ENCODE measurements around the gene PCGF3.

DNA sequence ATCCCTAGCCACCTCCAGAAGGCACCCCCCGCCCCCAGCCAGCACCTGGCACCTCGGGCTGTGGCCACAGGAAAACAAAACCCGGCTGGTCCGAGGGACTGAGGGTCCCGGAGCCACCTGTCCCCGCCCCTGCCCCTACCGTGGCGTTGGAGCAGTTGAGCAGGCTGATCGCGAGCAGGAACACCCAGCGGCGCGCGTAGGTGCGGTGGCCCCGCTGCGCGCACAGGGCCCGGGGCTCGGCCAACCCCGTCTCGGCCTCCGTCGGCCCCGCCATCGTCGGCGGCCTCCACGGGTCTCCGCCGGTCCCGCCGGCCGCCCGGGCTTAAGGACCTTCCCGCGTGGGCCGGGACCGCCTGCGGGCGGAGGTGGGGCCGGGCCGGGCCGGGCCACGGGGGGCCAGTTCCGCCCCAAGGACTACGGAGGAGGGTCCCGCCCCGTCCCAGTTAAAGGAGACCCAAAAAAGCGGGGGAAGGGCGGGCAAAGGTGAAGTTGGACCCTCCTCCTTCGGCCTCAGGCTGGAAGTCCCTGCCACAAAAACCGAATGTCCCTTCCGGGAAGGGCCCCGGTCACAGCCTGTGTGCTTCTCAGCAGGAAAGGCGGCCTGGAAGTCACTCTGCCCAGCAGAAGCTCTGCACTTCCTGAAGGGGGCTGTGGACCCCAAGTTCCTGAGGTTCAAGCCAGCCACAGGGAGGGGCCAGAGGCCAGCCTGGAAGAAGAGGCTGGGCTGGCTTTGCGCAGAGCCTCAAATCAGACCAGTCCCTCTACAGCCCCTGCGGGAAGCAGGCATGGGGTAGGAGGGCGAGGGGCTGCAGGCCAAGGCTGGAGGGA lies 16.6 kb upstream of the PCGF3 start, which contains the start of gene SLC49A3:
- TF ChIP-seq POLR2A (IDR thresholded peaks at IDR 0.05), result no peak
- TF ChIP-seq, protein P1, sequence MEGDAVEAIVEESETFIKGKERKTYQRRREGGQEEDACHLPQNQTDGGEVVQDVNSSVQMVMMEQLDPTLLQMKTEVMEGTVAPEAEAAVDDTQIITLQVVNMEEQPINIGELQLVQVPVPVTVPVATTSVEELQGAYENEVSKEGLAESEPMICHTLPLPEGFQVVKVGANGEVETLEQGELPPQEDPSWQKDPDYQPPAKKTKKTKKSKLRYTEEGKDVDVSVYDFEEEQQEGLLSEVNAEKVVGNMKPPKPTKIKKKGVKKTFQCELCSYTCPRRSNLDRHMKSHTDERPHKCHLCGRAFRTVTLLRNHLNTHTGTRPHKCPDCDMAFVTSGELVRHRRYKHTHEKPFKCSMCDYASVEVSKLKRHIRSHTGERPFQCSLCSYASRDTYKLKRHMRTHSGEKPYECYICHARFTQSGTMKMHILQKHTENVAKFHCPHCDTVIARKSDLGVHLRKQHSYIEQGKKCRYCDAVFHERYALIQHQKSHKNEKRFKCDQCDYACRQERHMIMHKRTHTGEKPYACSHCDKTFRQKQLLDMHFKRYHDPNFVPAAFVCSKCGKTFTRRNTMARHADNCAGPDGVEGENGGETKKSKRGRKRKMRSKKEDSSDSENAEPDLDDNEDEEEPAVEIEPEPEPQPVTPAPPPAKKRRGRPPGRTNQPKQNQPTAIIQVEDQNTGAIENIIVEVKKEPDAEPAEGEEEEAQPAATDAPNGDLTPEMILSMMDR (IDR thresholded peaks at IDR 0.05), result no peak
